ENCODE data around the gene ODC1.

DNA sequence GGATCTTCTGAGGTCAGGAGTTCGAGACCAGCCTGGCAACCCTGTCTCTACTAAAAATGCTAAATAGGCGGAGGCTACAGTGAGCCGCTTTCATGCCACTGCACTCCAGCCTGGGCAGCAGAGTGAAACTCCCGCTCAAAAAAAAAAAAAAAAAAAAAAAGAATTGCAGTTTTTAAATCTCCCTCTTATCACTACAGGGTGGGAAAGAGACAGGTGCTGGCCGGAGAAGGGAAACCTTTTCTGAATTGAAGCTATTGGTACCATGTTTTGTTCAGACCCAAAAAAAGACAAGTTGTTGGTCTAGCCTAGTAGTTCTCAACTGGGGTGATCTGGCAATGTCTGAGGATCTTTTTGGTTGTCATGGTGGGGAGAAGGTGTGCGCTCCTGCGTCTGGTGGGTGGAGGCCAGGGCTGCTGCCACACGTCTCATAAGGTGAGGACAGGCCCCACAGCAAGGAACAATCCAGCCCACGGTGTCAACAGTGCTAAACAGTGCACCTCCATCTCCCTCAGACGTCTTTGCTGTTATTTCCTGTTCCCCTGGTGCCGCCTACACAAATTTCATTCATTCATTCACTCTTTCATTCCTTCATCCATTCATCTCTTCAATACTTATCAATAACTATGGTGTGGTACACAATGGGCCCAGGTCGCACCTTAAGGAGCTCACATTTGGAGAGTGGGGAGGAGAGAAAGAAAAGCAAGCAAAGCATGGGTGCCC is 28.8 kb upstream of the ODC1 start:
- TF ChIP-seq POLR2AphosphoS5 (IDR thresholded peaks at IDR 0.05): no peak
- TF ChIP-seq POLR2A (IDR thresholded peaks at IDR 0.05; ENCODE audit: low read depth): no peak
- TF ChIP-seq, protein P1, sequence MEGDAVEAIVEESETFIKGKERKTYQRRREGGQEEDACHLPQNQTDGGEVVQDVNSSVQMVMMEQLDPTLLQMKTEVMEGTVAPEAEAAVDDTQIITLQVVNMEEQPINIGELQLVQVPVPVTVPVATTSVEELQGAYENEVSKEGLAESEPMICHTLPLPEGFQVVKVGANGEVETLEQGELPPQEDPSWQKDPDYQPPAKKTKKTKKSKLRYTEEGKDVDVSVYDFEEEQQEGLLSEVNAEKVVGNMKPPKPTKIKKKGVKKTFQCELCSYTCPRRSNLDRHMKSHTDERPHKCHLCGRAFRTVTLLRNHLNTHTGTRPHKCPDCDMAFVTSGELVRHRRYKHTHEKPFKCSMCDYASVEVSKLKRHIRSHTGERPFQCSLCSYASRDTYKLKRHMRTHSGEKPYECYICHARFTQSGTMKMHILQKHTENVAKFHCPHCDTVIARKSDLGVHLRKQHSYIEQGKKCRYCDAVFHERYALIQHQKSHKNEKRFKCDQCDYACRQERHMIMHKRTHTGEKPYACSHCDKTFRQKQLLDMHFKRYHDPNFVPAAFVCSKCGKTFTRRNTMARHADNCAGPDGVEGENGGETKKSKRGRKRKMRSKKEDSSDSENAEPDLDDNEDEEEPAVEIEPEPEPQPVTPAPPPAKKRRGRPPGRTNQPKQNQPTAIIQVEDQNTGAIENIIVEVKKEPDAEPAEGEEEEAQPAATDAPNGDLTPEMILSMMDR (IDR thresholded peaks at IDR 0.05): no peak
- TF ChIP-seq EP300 (IDR thresholded peaks at IDR 0.05): no peak

Measured in esophagus muscularis mucosa (tissue), 4 donors.